H9 (cell line): ENCODE measurements around the gene SLC25A42. TPM values are rescaled to one million over a fixed set of nuclear protein-coding genes. Genes with fewer than 3 reads are reported as not detected.

Source experiments
- DNase-seq: peaks from one replicate; pipeline ENCODE4 v3.0.0-alpha.2; 2017
- H2AFZ ChIP-seq: one replicate; pipeline ENCODE4 v1.6.1; 2013; ENCODE audit warnings: mild to moderate bottlenecking, low read length, control low read depth, moderate library complexity
- H2AK5ac ChIP-seq: 2 replicates; pipeline ENCODE4 v1.6.1; 2013; ENCODE audit warnings: low read length, control low read depth, mixed read lengths; ENCODE audit not compliant: insufficient read length
- H2BK120ac ChIP-seq: one replicate; pipeline ENCODE4 v1.6.1; 2013; ENCODE audit warnings: low read depth, mild to moderate bottlenecking, low read length, control low read depth, inconsistent platforms; ENCODE audit not compliant: poor library complexity, severe bottlenecking
- H2BK12ac ChIP-seq: 2 replicates; pipeline ENCODE4 v1.6.1; 2013; ENCODE audit warnings: low read length, control low read depth, mixed read lengths, low read depth; ENCODE audit not compliant: insufficient read length
- H2BK15ac ChIP-seq: 2 replicates; pipeline ENCODE4 v1.6.1; 2013; ENCODE audit warnings: low read depth, low read length, control low read depth
- H2BK20ac ChIP-seq: one replicate; pipeline ENCODE4 v1.6.1; 2013; ENCODE audit warnings: low read depth, mild to moderate bottlenecking, low read length, control low read depth, inconsistent platforms; ENCODE audit not compliant: poor library complexity, severe bottlenecking
- H2BK5ac ChIP-seq: 2 replicates; pipeline ENCODE4 v1.6.1; 2013; ENCODE audit warnings: low read length, control low read depth, mixed read lengths; ENCODE audit not compliant: insufficient read length
- H3K14ac ChIP-seq: 2 replicates; pipeline ENCODE4 v1.6.1; 2013; ENCODE audit warnings: low read length, control low read depth; ENCODE audit not compliant: insufficient read depth
- H3K18ac ChIP-seq: 2 replicates; pipeline ENCODE4 v1.6.1; 2013; ENCODE audit warnings: low read depth, mild to moderate bottlenecking, mixed read lengths, low read length, control low read depth; ENCODE audit not compliant: insufficient read length
- H3K23ac ChIP-seq: 2 replicates; pipeline ENCODE4 v1.6.1; 2013; ENCODE audit warnings: low read length, control low read depth, mixed read lengths, low read depth; ENCODE audit not compliant: insufficient read length
- H3K23me2 ChIP-seq: 2 replicates; pipeline ENCODE4 v1.6.1; 2013; ENCODE audit warnings: low read depth, mild to moderate bottlenecking, mixed read lengths, low read length, control low read depth; ENCODE audit not compliant: insufficient read length, poor library complexity, severe bottlenecking
- H3K27ac ChIP-seq: 2 replicates; pipeline ENCODE4 v1.5.1; 2013; ENCODE audit warnings: low read length, control low read depth, mixed read lengths, low read depth; ENCODE audit not compliant: insufficient read length
- H3K27me3 ChIP-seq: 2 replicates; pipeline ENCODE4 v1.6.1; 2013; ENCODE audit warnings: low read length, control low read depth, inconsistent platforms; ENCODE audit not compliant: insufficient read depth
- H3K4ac ChIP-seq: 2 replicates; pipeline ENCODE4 v1.6.1; 2013; ENCODE audit warnings: low read depth, mild to moderate bottlenecking, control low read depth, inconsistent platforms, low read length, moderate library complexity
- H3K4me1 ChIP-seq: 2 replicates; pipeline ENCODE4 v1.6.1; 2013; ENCODE audit warnings: low read length, control low read depth, inconsistent platforms; ENCODE audit not compliant: insufficient read depth
- H3K4me2 ChIP-seq: 2 replicates; pipeline ENCODE4 v1.6.1; 2013; ENCODE audit warnings: low read length, control low read depth, mixed read lengths; ENCODE audit not compliant: insufficient read length, insufficient read depth
- H3K56ac ChIP-seq: 2 replicates; pipeline ENCODE4 v1.6.1; 2013; ENCODE audit warnings: low read depth, mild to moderate bottlenecking, mixed read lengths, low read length, control low read depth; ENCODE audit not compliant: insufficient read length
- H3K79me1 ChIP-seq: 2 replicates; pipeline ENCODE4 v1.6.1; 2013; ENCODE audit warnings: low read depth, mild to moderate bottlenecking, moderate library complexity, low read length, control low read depth, inconsistent platforms; ENCODE audit not compliant: insufficient read depth, poor library complexity, severe bottlenecking
- H3K79me2 ChIP-seq: 2 replicates; pipeline ENCODE4 v1.6.1; 2013; ENCODE audit warnings: low read length, control low read depth, inconsistent platforms; ENCODE audit not compliant: insufficient read depth
- H3K9ac ChIP-seq: 2 replicates; pipeline ENCODE4 v1.6.1; 2013; ENCODE audit warnings: low read length, control low read depth, mixed read lengths; ENCODE audit not compliant: insufficient read length; ENCODE audit errors: extremely low read depth
- H3K9me3 ChIP-seq: one replicate; pipeline ENCODE4 v1.6.1; 2013; ENCODE audit warnings: low read depth, low read length, inconsistent platforms; ENCODE audit not compliant: control insufficient read depth
- H3T11ph ChIP-seq: one replicate; pipeline ENCODE4 v1.6.1; 2013; ENCODE audit warnings: mild to moderate bottlenecking, low read length, control low read depth, inconsistent platforms
- H4K20me1 ChIP-seq: one replicate; pipeline ENCODE4 v1.6.1; 2013; ENCODE audit not compliant: control insufficient read depth, insufficient read length, insufficient read depth
- H4K5ac ChIP-seq: 2 replicates; pipeline ENCODE4 v1.6.1; 2013; ENCODE audit warnings: low read depth, mild to moderate bottlenecking, mixed read lengths, low read length, control low read depth; ENCODE audit not compliant: insufficient read length
- H4K8ac ChIP-seq: replicated peaks from 2 replicates; pipeline ENCODE4 v1.6.1; 2013; ENCODE audit warnings: low read length, control low read depth, mixed read lengths, low read depth; ENCODE audit not compliant: insufficient read length
- H4K91ac ChIP-seq: 2 replicates; pipeline ENCODE4 v1.6.1; 2013; ENCODE audit warnings: low read depth, mild to moderate bottlenecking, moderate library complexity, mixed read lengths, low read length, control low read depth; ENCODE audit not compliant: insufficient read length
- H3K27ac Mint-ChIP-seq, 3 experiments: 2 replicates in 2 of 3; 3 replicates in 1 of 3; pipeline ENCODE4 v1.8.0; 2020 to 2021; ENCODE audit warnings: mixed read lengths in 3 of 3, mild to moderate bottlenecking in 1 of 3, moderate library complexity in 1 of 3
- H3K27me3 Mint-ChIP-seq: 2 replicates; pipeline ENCODE4 v1.8.0; 2021; ENCODE audit warnings: low read depth, mild to moderate bottlenecking, moderate library complexity, mixed read lengths
- H3K36me3 Mint-ChIP-seq, 3 experiments: 2 replicates in 2 of 3; 3 replicates in 1 of 3; pipeline ENCODE4 v1.8.0; 2020 to 2021; ENCODE audit warnings: low read depth in 3 of 3, mixed read lengths in 3 of 3; ENCODE audit not compliant: insufficient read depth in 1 of 3
- H3K4me1 Mint-ChIP-seq, 2 experiments: 2 replicates each; pipeline ENCODE4 v1.8.0; 2020; ENCODE audit warnings: mixed read lengths in 2 of 2
- H3K4me3 Mint-ChIP-seq, 2 experiments: 2 replicates in 1 of 2; 3 replicates in 1 of 2; pipeline ENCODE4 v1.8.0; 2020 to 2021; ENCODE audit warnings: mild to moderate bottlenecking in 2 of 2, mixed read lengths in 2 of 2, moderate library complexity in 1 of 2
- H3K9me3 Mint-ChIP-seq, 2 experiments: 2 replicates in 1 of 2; 3 replicates in 1 of 2; pipeline ENCODE4 v1.8.0; 2020; ENCODE audit warnings: mild to moderate bottlenecking in 2 of 2, mixed read lengths in 2 of 2, moderate library complexity in 1 of 2
- WGBS: extraction: QIAGEN DNeasy Blood & Tissue Kit; methylation state at CpG from one replicate; pipeline ENCODE4 v1.1.7; 2013; ENCODE audit warnings: missing lambda C conversion rate, low lambda C conversion rate, mixed read lengths; ENCODE audit not compliant: insufficient read length; ENCODE audit errors: extremely low coverage; 5-methylcytosine and 5-hydroxymethylcytosine counted together
- total RNA-seq: library from RNA; stranded (reverse); gene quantifications from 2 replicates; pipeline ENCODE4 v1.2.1, GENCODE V29; 2021
- TF ChIP-seq, protein P1 (sequence below): fragments of 200-600 bp; sonication (generic); conservative IDR thresholded peaks from 3 replicates; pipeline ENCODE4 v1.8.0; 2021; ENCODE audit warnings: antibody characterized with exemption, mild to moderate bottlenecking

SLC25A42 gene
- total RNA-seq, 1 experiment from 2014 or later = 3.6 TPM

- H3K4me1 Mint-ChIP-seq = peaks cover 10 to 25% of the 10 kb centered on the region in 2 experiments
- Histone ChIP-seq H3K9me3 (no peaks in the 10 kb centered on the region), H4K8ac (no peak overlapping the region), H3K23me2 (peaks cover 4% of the 10 kb centered on the region), H2BK20ac (no peak overlapping the region), H3K27ac (no peak overlapping the region), H2BK120ac (no peak overlapping the region), H3K14ac (no peak overlapping the region), H3K9ac (no peak overlapping the region), H3K23ac (no peak overlapping the region), H3K79me2 (no peaks in the 10 kb centered on the region), H3T11ph (no peak overlapping the region), H4K91ac (no peak overlapping the region), H3K79me1 (no peaks in the 10 kb centered on the region), H3K27me3 (no peaks in the 10 kb centered on the region), H3K18ac (no peak overlapping the region), H4K5ac (no peak overlapping the region), H3K56ac (no peak overlapping the region), H3K4me2 (no peak overlapping the region), H3K4me1 (no peaks in the 10 kb centered on the region), H2BK15ac (no peak overlapping the region), H2AK5ac (no peak overlapping the region), H2BK5ac (no peak overlapping the region), H2AFZ (no peak overlapping the region), H3K4ac (no peak overlapping the region), H2BK12ac (no peak overlapping the region), H4K20me1 (no peaks in the 10 kb centered on the region)
- no CpG with 5 or more reads among the region's 9 CpGs for WGBS
- no peak overlapping the region for H3K27ac Mint-ChIP-seq
- TF ChIP-seq, protein P1, sequence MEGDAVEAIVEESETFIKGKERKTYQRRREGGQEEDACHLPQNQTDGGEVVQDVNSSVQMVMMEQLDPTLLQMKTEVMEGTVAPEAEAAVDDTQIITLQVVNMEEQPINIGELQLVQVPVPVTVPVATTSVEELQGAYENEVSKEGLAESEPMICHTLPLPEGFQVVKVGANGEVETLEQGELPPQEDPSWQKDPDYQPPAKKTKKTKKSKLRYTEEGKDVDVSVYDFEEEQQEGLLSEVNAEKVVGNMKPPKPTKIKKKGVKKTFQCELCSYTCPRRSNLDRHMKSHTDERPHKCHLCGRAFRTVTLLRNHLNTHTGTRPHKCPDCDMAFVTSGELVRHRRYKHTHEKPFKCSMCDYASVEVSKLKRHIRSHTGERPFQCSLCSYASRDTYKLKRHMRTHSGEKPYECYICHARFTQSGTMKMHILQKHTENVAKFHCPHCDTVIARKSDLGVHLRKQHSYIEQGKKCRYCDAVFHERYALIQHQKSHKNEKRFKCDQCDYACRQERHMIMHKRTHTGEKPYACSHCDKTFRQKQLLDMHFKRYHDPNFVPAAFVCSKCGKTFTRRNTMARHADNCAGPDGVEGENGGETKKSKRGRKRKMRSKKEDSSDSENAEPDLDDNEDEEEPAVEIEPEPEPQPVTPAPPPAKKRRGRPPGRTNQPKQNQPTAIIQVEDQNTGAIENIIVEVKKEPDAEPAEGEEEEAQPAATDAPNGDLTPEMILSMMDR = peak; percentile 88
- H3K36me3 Mint-ChIP-seq = peaks cover 3 to 11% (median 11%) of the 10 kb centered on the region in 3 experiments; a peak in 6 of 7 replicates
- H3K4me3 Mint-ChIP-seq = no peak overlapping the region
- H3K9me3 Mint-ChIP-seq = no peaks in the 10 kb centered on the region
- peak; percentile 81 for DNase-seq
- H3K27me3 Mint-ChIP-seq = peaks cover 22% of the 10 kb centered on the region
These were observed 52.2 kb downstream of the SLC25A42 start for GRCh38 chr19:19115954-19116353.
